OCI-LY3 (cell line): ENCODE data around the gene SLC28A3.

Experiments
- H2AFZ ChIP-seq: fragments of 200-600, 300-600 bp; shearing (Covaris generic); 2 replicates; pipeline ENCODE4 v1.6.0; 2014; ENCODE audit warnings: antibody characterized with exemption, low read depth, low read length
- H3K27ac ChIP-seq: fragments of 200-600, 300-600 bp; sonication (generic); 2 replicates; pipeline ENCODE4 v1.5.1; 2014; ENCODE audit warnings: mild to moderate bottlenecking, low read length, moderate library complexity, mixed read lengths
- H3K27me3 ChIP-seq: fragments of 200-600, 300-600 bp; sonication (generic); 2 replicates; pipeline ENCODE4 v1.6.1; 2014; ENCODE audit warnings: low read depth, low read length, mixed read lengths
- H3K36me3 ChIP-seq: fragments of 200-600, 300-600 bp; sonication (generic); replicated peaks from 2 replicates; pipeline ENCODE3; 2014; ENCODE audit warnings: low read depth, low read length, mixed read lengths
- H3K4me1 ChIP-seq: fragments of 300-600, 200-600 bp; sonication (generic); 2 replicates; pipeline ENCODE4 v1.6.1; 2014; ENCODE audit warnings: low read length, mixed read lengths
- H3K4me2 ChIP-seq: fragments of 200-600, 300-600 bp; sonication (generic); 2 replicates; pipeline ENCODE4 v1.6.1; 2014; ENCODE audit warnings: low read length, mixed read lengths
- H3K4me3 ChIP-seq: fragments of 300-600, 200-600 bp; sonication (generic); 2 replicates; pipeline ENCODE4 v1.5.1; 2014; ENCODE audit warnings: antibody characterized with exemption, mild to moderate bottlenecking, low read length, moderate library complexity
- H3K79me2 ChIP-seq: fragments of 300-600, 200-600 bp; shearing (Covaris generic); 2 replicates; pipeline ENCODE4 v1.6.1; 2014; ENCODE audit warnings: mild to moderate bottlenecking, low read length, mixed read lengths
- H3K9ac ChIP-seq: fragments of 300-600, 200-600 bp; shearing (Covaris generic); 2 replicates; pipeline ENCODE4 v1.6.0; 2014; ENCODE audit warnings: mild to moderate bottlenecking, low read length, moderate library complexity
- H3K9me3 ChIP-seq: fragments of 200-600, 300-600 bp; shearing (Covaris generic); 2 replicates; pipeline ENCODE4 v1.6.1; 2014; ENCODE audit warnings: low read length, mixed read lengths; ENCODE audit not compliant: insufficient read depth
- H4K20me1 ChIP-seq: fragments of 200-600, 300-600 bp; sonication (generic); 2 replicates; pipeline ENCODE4 v1.6.1; 2016; ENCODE audit warnings: low read length, mixed read lengths; ENCODE audit not compliant: insufficient read depth
- CTCF ChIP-seq: fragments of 200-600, 300-600 bp; sonication (generic); IDR thresholded peaks from 2 replicates; pipeline ENCODE4 v1.5.1; 2014; ENCODE audit warnings: antibody characterized with exemption, low read length, low read depth
- EZH2phosphoT487 ChIP-seq: fragments of 200-600 bp; shearing (Covaris generic); IDR thresholded peaks from 2 replicates; pipeline ENCODE4 v1.6.1; 2018; ENCODE audit warnings: antibody characterized with exemption, mixed run types, low read depth

The SLC28A3 gene

DNA sequence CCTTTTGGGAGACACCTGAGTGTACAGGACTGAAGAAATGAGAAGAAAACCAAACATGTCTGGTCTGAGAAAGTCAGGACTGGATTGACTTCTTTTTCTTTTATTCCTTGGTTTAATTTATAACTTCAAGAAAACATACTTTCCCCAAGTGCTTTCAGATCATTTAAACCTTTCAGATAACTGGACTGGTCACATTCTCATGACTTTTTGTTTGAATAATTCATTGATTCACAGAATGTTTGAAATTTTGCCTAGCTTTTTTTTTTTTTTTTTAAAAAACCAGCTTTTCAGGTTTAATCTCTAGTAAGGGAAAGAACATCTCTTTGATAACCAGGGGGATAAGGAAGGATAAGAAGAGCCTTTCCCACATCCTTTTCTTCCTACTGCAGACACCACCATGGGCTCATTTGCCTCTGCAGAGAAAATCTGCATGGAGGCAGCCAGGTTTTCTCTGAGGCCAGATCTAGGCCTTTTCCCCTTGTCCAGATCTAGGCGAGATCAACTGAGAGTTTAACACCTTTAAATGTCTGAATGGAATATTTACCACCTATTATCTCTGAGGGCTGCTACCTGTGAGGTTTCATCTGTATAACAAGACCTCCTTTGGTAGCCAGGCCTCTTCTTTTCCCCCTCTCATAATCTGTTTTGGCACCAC lies 45.0 kb upstream of the SLC28A3 start:
- Histone ChIP-seq H3K4me1 (no peaks in the 10 kb centered on the region), H3K27ac (no peak overlapping the region), H3K9me3 (no peaks in the 10 kb centered on the region), H3K36me3 (no peaks in the 10 kb centered on the region), H3K27me3 (no peaks in the 10 kb centered on the region), H4K20me1 (no peaks in the 10 kb centered on the region), H2AFZ (no peak overlapping the region), H3K4me3 (no peak overlapping the region), H3K79me2 (no peaks in the 10 kb centered on the region), H3K9ac (no peak overlapping the region), H3K4me2 (no peak overlapping the region)
- TF ChIP-seq CTCF (no peak), EZH2phosphoT487 (no peak)

- H3K9ac ChIP-seq = no peak overlapping the region
- no peaks in the 10 kb centered on the region for H3K36me3 ChIP-seq
- H3K9me3 ChIP-seq = no peaks in the 10 kb centered on the region
- H3K27ac ChIP-seq = no peak overlapping the region
- H3K79me2 ChIP-seq = no peaks in the 10 kb centered on the region
- H4K20me1 ChIP-seq = no peaks in the 10 kb centered on the region
- H3K27me3 ChIP-seq = no peaks in the 10 kb centered on the region
- no peaks in the 10 kb centered on the region for H3K4me1 ChIP-seq
- H3K4me2 ChIP-seq = no peak overlapping the region
- H2AFZ ChIP-seq = no peak overlapping the region
- TF ChIP-seq EZH2phosphoT487 (no peak), CTCF (no peak)
- H3K4me3 ChIP-seq = no peak overlapping the region
Observed at GRCh38 chr9:84384617-84385016, 44.1 kb upstream of the SLC28A3 start.

GRCh38 chr9:84383178-84383577 lies 42.6 kb upstream of the SLC28A3 start:
- Histone ChIP-seq H3K79me2 (no peaks in the 10 kb centered on the region), H4K20me1 (no peaks in the 10 kb centered on the region), H3K9ac (no peak overlapping the region), H3K9me3 (no peaks in the 10 kb centered on the region), H3K36me3 (no peaks in the 10 kb centered on the region), H3K27ac (no peak overlapping the region), H3K4me1 (no peaks in the 10 kb centered on the region), H2AFZ (no peak overlapping the region), H3K27me3 (no peaks in the 10 kb centered on the region), H3K4me2 (no peak overlapping the region), H3K4me3 (no peak overlapping the region)
- TF ChIP-seq EZH2phosphoT487 = no peak
- TF ChIP-seq CTCF = no peak

DNA sequence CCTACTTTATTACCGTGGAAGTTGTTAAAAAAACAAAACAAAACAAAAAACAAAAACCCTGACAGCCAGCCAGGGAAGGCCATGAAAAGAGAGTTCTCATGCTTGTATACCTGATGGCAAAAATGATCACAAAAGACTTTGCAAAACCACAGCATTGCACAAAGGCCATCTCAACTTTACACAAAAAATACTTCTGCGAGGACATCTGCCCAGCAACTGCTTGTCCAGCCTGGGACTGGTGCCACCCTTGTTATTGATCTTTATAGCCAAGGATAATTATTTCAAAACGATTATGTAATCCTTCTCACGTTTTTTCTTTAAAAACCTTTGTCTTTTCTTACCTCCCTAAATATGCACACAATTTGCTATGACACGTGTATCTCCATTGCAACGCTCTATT lies 42.2 kb upstream of the SLC28A3 start:
- Histone ChIP-seq H3K27ac (no peak overlapping the region), H3K9me3 (no peaks in the 10 kb centered on the region), H3K27me3 (no peaks in the 10 kb centered on the region), H3K9ac (no peak overlapping the region), H3K36me3 (no peaks in the 10 kb centered on the region), H3K79me2 (no peaks in the 10 kb centered on the region), H2AFZ (no peak overlapping the region), H3K4me2 (no peak overlapping the region), H3K4me3 (no peak overlapping the region), H4K20me1 (no peaks in the 10 kb centered on the region), H3K4me1 (no peaks in the 10 kb centered on the region)
- TF ChIP-seq EZH2phosphoT487 = no peak
- no peak for TF ChIP-seq CTCF
